SK-N-SH (cell line): ENCODE results near the gene SLC4A2. TPM values are rescaled to one million over a fixed set of nuclear protein-coding genes. Genes with fewer than 3 reads are reported as not detected.

Experiments used
- CTCF ChIA-PET: fragments of 300-600, 350-600 bp; formaldehyde crosslinking; extraction: SDS; loops from one replicate; lab custom pipeline; 2021; lab: Yijun Ruan, JAX
- POLR2A ChIA-PET: fragments of 350-600 bp; sonication (Branson Sonifier 250); formaldehyde crosslinking; extraction: SDS; loops from one replicate; lab custom pipeline; 2020; ENCODE audit warnings: antibody characterized with exemption, inconsistent platforms; lab: Yijun Ruan, JAX
- DNase-seq: peaks from one replicate; pipeline ENCODE4 v3.0.0; 2012
- H2AFZ ChIP-seq: fragments of 200-600 bp; sonication (generic); 2 replicates; pipeline ENCODE4 v1.8.1; 2016; ENCODE audit warnings: antibody characterized with exemption, mild to moderate bottlenecking, low read depth
- H3F3A ChIP-seq: fragments of 200-600 bp; sonication (generic); replicated peaks from 2 replicates; pipeline ENCODE3; 2016; ENCODE audit warnings: antibody characterized with exemption, mild to moderate bottlenecking; ENCODE audit not compliant: insufficient read depth
- H3K27ac ChIP-seq, 2 experiments: fragments of 200-500 bp in 1 of 2; fragments of 200-600 bp in 1 of 2; sonication (Bioruptor generic) in 1 of 2; sonication (generic), shearing (Covaris generic) in 1 of 2; 2 replicates each; pipeline versions ENCODE4 v1.5.1 to v1.6.1; 2014 to 2016; ENCODE audit warnings: low read depth in 2 of 2, inconsistent platforms in 1 of 2, low read length in 1 of 2, mild to moderate bottlenecking in 1 of 2, mixed read lengths in 1 of 2
- H3K27me3 ChIP-seq: fragments of 200-600 bp; sonication (generic), shearing (Covaris generic); 2 replicates; pipeline ENCODE4 v1.6.1; 2016; ENCODE audit warnings: mixed run types; ENCODE audit not compliant: insufficient read depth
- H3K36me3 ChIP-seq, 2 experiments: fragments of 200-500 bp in 1 of 2; fragments of 200-600 bp in 1 of 2; sonication (Bioruptor generic) in 1 of 2; sonication (generic) in 1 of 2; replicated peaks in 1 of 2; 2 replicates each; pipeline versions ENCODE3 to v1.5.1; 2014 to 2016; ENCODE audit warnings: low read length in 1 of 2, mild to moderate bottlenecking in 1 of 2; ENCODE audit not compliant: insufficient read depth in 2 of 2, control insufficient read depth in 1 of 2
- H3K4me1 ChIP-seq, 2 experiments: fragments of 200-500 bp in 1 of 2; fragments of 200-600 bp in 1 of 2; sonication (Bioruptor generic) in 1 of 2; sonication (generic), shearing (Covaris generic) in 1 of 2; 2 replicates each; pipeline versions ENCODE4 v1.5.1 to v1.6.1; 2014 to 2016; ENCODE audit warnings: low read depth in 1 of 2, low read length in 1 of 2, mixed run types in 1 of 2; ENCODE audit not compliant: insufficient read depth in 2 of 2, control insufficient read depth in 1 of 2
- H3K4me2 ChIP-seq: fragments of 200-600 bp; sonication (generic), shearing (Covaris generic); 2 replicates; pipeline ENCODE4 v1.6.1; 2017; ENCODE audit warnings: mixed run types
- H3K4me3 ChIP-seq, 2 experiments: fragments of 200-500 bp in 1 of 2; fragments of 200-600 bp in 1 of 2; sonication (Bioruptor generic) in 1 of 2; sonication (generic), shearing (Covaris generic) in 1 of 2; 2 replicates each; pipeline versions ENCODE4 v1.5.1 to v1.8.1; 2014 to 2016; ENCODE audit warnings: low read depth in 2 of 2, inconsistent platforms in 1 of 2, low read length in 1 of 2, mild to moderate bottlenecking in 1 of 2, mixed read lengths in 1 of 2, moderate library complexity in 1 of 2
- H3K79me2 ChIP-seq: fragments of 200-600 bp; sonication (generic); 2 replicates; pipeline ENCODE4 v1.8.1; 2017; ENCODE audit warnings: mild to moderate bottlenecking; ENCODE audit not compliant: insufficient read depth
- H3K9ac ChIP-seq: fragments of 200-600 bp; sonication (generic); 2 replicates; pipeline ENCODE4 v1.6.1; 2017; ENCODE audit warnings: mixed run types
- H3K9me2 ChIP-seq: fragments of 200-600 bp; sonication (generic); 2 replicates; pipeline ENCODE4 v1.6.1; 2017; ENCODE audit warnings: mixed run types
- H3K9me3 ChIP-seq: fragments of 200-600 bp; sonication (generic); 2 replicates; pipeline ENCODE4 v1.6.1; 2017; ENCODE audit warnings: mixed run types, mild to moderate bottlenecking, moderate library complexity
- H4K20me1 ChIP-seq: fragments of 200-600 bp; sonication (generic); 2 replicates; pipeline ENCODE4 v1.6.1; 2017; ENCODE audit warnings: mild to moderate bottlenecking, mixed run types; ENCODE audit not compliant: insufficient read depth
- ELF1 ChIP-seq: IDR thresholded peaks from 2 replicates; pipeline ENCODE4 v1.4.0; 2012
- FOXM1 ChIP-seq: IDR thresholded peaks from 2 replicates; pipeline ENCODE4 v1.4.0; 2012; ENCODE audit warnings: low read depth, mild to moderate bottlenecking
- GABPA ChIP-seq: IDR thresholded peaks from 2 replicates; pipeline ENCODE4 v1.4.0; 2012; ENCODE audit warnings: low read depth, mild to moderate bottlenecking
- GATA2 ChIP-seq: sonication (generic); formaldehyde crosslinking; IDR thresholded peaks from 2 replicates; pipeline ENCODE4 v1.5.0; 2020; ENCODE audit warnings: mild to moderate bottlenecking, missing genetic modification reagents
- IRF3 ChIP-seq: fragments of 150-350 bp; IDR thresholded peaks from 2 replicates; pipeline ENCODE4 v1.6.1; 2016; ENCODE audit warnings: mild to moderate bottlenecking, low read depth, low read length
- NFIC ChIP-seq: IDR thresholded peaks from 2 replicates; pipeline ENCODE4 v1.4.0; 2012; ENCODE audit warnings: borderline replicate concordance
- PBX3 ChIP-seq: IDR thresholded peaks from 2 replicates; pipeline ENCODE4; 2012
- RFX5 ChIP-seq: IDR thresholded peaks from 2 replicates; pipeline ENCODE4 v1.6.1; 2012; ENCODE audit warnings: mild to moderate bottlenecking, improper control_type of control experiment, low read length
- SIN3A ChIP-seq: IDR thresholded peaks from 2 replicates; pipeline ENCODE4 v1.6.1; 2012; ENCODE audit warnings: low read depth, mild to moderate bottlenecking, low read length, moderate library complexity, borderline replicate concordance
- USF2 ChIP-seq: fragments of 150-350 bp; IDR thresholded peaks from 2 replicates; pipeline ENCODE4 v1.6.1; 2017; ENCODE audit warnings: antibody characterized with exemption, low read length, low read depth, borderline replicate concordance
- WGBS: methylation state at CpG from one replicate; pipeline ENCODE4 v1.1.6; 2017; ENCODE audit warnings: low lambda C conversion rate; 5-methylcytosine and 5-hydroxymethylcytosine counted together
- polyA plus RNA-seq, 3 experiments: library from polyadenylated mRNA; depleted of rRNA; stranded (reverse); fragments of >200 nt; gene quantifications; 2 replicates each; pipeline ENCODE4 v1.2.3, GENCODE V29; 2012

The SLC4A2 gene
- polyA plus RNA-seq, 1 of the 3 experiments (the other 2 are of a cell fraction): 167 TPM

- H3F3A ChIP-seq: peaks cover 19% of the 10 kb centered on the region
- ChIA-PET POLR2A (no interaction called here), CTCF (interaction anchor here (0.8 to 18.7 kb wide), 8 partner anchors 7 to 127 kb away, joined by 3 to 474 read pairs (median 20); partner anchors contain the start of genes AGAP3, FASTK, GBX1 and TMUB1)
These were observed 58.2 kb downstream of the SLC4A2 start for GRCh38 chr7:151117565-151117964.

More at GRCh38 chr7:151117565-151117964, 58.2 kb downstream of the SLC4A2 start:
- Histone ChIP-seq H3K9me2 (no peaks in the 10 kb centered on the region), H3K36me3 (peaks cover 13 to 50% of the 10 kb centered on the region in 2 experiments), H3K79me2 (peaks cover 39% of the 10 kb centered on the region), H3K9me3 (no peaks in the 10 kb centered on the region), H3K4me2 (no peak overlapping the region), H3K27ac (no peak overlapping the region), H3K9ac (no peak overlapping the region), H3K4me3 (no peak overlapping the region), H4K20me1 (peaks cover 47% of the 10 kb centered on the region), H3K27me3 (no peaks in the 10 kb centered on the region), H2AFZ (no peak overlapping the region), H3K4me1 (peaks cover 24 to 25% of the 10 kb centered on the region in 2 experiments)
- no peak for DNase-seq
- 96% methylated on average over 12 of the region's 12 CpGs for WGBS
- no peak for TF ChIP-seq FOXM1
- TF ChIP-seq RFX5: no peak
- no peak for TF ChIP-seq USF2
- TF ChIP-seq SIN3A: no peak
- TF ChIP-seq GATA2 (CRISPR knock-in tag): no peak
- TF ChIP-seq NFIC: no peak
- no peak for TF ChIP-seq ELF1
- no peak for TF ChIP-seq IRF3
- no peak for TF ChIP-seq GABPA
- TF ChIP-seq PBX3: no peak
